Brain microvascular endothelial cell (primary cell): ENCODE measurements around the gene ANKRD53.
A peak's percentile ranks its signal among the peaks of the same experiment; 100 is the strongest.

Experiments used
- DNase-seq: peaks from one replicate; pipeline ENCODE4 v3.0.0-alpha.2; 2020
- H3K27ac ChIP-seq: fragments of 250-450 bp; sonication (Bioruptor Pico); 2 replicates; pipeline ENCODE4 v1.5.1; 2020; ENCODE audit warnings: mild to moderate bottlenecking, moderate library complexity
- H3K27me3 ChIP-seq: fragments of 250-450 bp; sonication (Bioruptor Pico); replicated peaks from 2 replicates; pipeline ENCODE4 v1.5.1; 2020; ENCODE audit warnings: mild to moderate bottlenecking
- H3K36me3 ChIP-seq: fragments of 250-450 bp; sonication (Bioruptor Pico); replicated peaks from 2 replicates; pipeline ENCODE4 v1.5.1; 2020; ENCODE audit warnings: mild to moderate bottlenecking
- H3K4me3 ChIP-seq: 2 replicates; pipeline ENCODE4 v1.5.1; 2011; ENCODE audit warnings: low read depth, mild to moderate bottlenecking, control low read depth, low read length, moderate library complexity
- in situ Hi-C: cut with HindIII; loops from 2 replicates; pipeline ENCODE4 v1.10.0; 2017; ENCODE audit warnings: low sequenced_read_pairs, low pct_ligation_motif_present
- TF ChIP-seq, protein P1 (sequence below): IDR thresholded peaks from 2 replicates; pipeline ENCODE4 v1.5.1; 2011; ENCODE audit warnings: low read depth, mild to moderate bottlenecking, moderate library complexity, low read length, control low read depth, inconsistent platforms; ENCODE audit errors: missing control alignments

Gene ANKRD53

DNA sequence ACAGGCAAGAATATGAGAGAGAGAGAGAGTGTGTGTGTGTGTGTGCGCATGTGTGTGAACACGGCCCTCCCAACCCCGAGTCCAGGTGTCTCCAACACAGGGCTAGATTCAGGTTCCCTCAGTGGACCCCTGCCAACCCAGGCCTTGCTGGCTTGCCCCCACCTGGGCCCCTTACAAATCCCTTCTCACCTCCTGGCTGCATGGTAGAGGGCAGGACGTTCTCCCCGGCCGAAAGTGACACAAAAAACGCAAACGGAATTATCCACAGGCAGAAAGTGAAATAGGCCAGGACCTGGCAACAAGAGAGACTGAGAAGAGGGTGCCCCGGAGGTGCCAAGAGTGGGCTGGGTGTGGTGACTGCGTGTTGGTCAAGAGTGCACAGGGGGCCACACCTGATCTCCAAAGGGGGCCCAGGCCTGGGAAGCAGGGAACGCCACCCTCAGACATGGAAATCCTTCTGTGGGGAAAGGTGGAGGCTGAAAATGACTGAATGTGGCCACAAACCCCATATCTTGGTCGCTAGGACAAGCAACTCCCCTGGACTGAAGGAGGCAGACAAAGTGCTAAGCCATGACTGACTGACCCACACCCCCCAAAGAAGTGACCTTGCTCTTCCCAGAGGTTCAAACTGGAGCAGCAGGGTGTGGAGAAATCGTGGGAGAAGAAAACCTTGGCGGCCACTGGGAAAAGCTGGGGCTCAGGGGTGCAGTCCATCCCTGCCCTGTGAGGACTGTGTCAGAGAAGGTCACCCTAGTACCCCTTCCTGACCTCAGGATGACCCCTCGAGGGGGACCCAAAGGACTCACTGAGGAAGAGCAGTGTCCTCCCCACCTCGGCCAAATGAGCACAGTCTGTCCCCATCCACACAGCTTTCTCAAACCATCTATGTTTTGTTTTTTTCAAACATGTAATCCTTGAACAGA lies 10.6 kb downstream of the ANKRD53 start:
- Histone ChIP-seq H3K27ac (no peak overlapping the region), H3K4me3 (no peak overlapping the region), H3K36me3 (peaks cover 25% of the 10 kb centered on the region), H3K27me3 (no peaks in the 10 kb centered on the region)
- TF ChIP-seq, protein P1, sequence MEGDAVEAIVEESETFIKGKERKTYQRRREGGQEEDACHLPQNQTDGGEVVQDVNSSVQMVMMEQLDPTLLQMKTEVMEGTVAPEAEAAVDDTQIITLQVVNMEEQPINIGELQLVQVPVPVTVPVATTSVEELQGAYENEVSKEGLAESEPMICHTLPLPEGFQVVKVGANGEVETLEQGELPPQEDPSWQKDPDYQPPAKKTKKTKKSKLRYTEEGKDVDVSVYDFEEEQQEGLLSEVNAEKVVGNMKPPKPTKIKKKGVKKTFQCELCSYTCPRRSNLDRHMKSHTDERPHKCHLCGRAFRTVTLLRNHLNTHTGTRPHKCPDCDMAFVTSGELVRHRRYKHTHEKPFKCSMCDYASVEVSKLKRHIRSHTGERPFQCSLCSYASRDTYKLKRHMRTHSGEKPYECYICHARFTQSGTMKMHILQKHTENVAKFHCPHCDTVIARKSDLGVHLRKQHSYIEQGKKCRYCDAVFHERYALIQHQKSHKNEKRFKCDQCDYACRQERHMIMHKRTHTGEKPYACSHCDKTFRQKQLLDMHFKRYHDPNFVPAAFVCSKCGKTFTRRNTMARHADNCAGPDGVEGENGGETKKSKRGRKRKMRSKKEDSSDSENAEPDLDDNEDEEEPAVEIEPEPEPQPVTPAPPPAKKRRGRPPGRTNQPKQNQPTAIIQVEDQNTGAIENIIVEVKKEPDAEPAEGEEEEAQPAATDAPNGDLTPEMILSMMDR = no peak
- no peak for DNase-seq
- in situ Hi-C loops = no loop called here

DNA sequence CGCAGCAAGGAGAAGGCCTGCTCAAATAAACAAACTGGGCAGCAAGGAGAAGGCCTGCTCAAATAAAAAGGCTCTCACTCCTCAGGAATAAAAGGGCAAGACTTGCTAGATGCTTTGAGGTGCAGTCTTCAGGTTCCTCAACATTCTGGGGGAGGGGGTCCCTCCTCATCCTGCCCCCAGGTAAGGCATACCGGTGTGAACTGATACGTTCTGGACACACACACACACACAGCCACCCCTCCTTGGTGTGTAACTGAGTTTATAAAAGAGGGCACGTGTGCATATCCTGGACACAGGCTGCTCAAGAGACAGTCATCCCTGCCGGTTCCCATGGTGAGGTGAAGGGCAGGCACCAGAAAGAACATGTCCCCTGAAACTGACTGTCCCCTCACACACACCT lies 11.8 kb downstream of the ANKRD53 start:
- H3K36me3 ChIP-seq = peaks cover 25% of the 10 kb centered on the region
- no peak for DNase-seq
- no peaks in the 10 kb centered on the region for H3K27me3 ChIP-seq
- no peak overlapping the region for H3K27ac ChIP-seq
- H3K4me3 ChIP-seq = no peak overlapping the region
- TF ChIP-seq, protein P1 = no peak
- in situ Hi-C loops = no loop called here

DNA sequence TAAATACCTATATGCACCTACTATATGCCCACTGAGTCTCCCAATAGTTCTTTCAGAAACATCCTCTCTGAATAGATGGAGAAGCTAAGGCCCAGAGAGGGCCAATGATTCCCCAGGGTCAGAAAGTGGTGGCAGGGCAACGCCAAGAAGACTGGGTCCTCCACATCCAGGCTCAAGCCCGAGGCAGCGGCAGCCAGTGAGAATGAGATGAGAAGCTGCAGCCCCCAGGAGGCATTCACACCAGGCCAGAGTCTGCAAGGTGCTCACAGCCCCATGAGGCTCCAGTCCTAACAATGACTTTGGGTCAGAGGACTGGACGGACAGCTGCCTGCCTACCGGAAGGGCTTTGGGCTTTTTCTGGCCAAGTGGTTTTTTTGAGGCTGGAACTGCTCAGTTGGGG lies 12.7 kb downstream of the ANKRD53 start:
- no peak for DNase-seq
- in situ Hi-C loops = no loop called here
- Histone ChIP-seq H3K27ac (no peak overlapping the region), H3K4me3 (no peak overlapping the region), H3K27me3 (no peaks in the 10 kb centered on the region), H3K36me3 (peaks cover 25% of the 10 kb centered on the region)
- TF ChIP-seq, protein P1 = no peak

DNA sequence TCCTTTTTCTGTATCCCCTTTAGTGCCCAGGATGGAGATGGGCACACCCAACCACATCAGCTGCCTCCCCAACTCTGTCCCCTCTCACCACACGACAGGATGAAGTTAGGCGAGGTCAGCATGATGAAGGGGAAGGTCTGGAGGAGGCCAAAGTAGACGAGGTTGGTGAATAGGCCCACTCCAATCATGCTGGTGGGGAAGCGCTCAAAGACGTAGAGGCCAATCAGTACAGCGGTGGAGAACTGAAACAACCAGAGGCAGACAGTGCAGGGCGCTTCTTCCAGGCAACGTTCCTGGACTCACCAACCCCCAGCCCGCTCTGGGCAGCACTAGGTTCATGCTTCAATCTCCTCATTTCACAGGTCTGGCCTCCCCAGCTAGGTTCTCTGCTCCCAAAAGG lies 13.3 kb downstream of the ANKRD53 start:
- Histone ChIP-seq H3K27me3 (no peaks in the 10 kb centered on the region), H3K27ac (no peak overlapping the region), H3K36me3 (peaks cover 25% of the 10 kb centered on the region), H3K4me3 (no peak overlapping the region)
- in situ Hi-C loops = no loop called here
- TF ChIP-seq, protein P1 = no peak
- no peak for DNase-seq

DNA sequence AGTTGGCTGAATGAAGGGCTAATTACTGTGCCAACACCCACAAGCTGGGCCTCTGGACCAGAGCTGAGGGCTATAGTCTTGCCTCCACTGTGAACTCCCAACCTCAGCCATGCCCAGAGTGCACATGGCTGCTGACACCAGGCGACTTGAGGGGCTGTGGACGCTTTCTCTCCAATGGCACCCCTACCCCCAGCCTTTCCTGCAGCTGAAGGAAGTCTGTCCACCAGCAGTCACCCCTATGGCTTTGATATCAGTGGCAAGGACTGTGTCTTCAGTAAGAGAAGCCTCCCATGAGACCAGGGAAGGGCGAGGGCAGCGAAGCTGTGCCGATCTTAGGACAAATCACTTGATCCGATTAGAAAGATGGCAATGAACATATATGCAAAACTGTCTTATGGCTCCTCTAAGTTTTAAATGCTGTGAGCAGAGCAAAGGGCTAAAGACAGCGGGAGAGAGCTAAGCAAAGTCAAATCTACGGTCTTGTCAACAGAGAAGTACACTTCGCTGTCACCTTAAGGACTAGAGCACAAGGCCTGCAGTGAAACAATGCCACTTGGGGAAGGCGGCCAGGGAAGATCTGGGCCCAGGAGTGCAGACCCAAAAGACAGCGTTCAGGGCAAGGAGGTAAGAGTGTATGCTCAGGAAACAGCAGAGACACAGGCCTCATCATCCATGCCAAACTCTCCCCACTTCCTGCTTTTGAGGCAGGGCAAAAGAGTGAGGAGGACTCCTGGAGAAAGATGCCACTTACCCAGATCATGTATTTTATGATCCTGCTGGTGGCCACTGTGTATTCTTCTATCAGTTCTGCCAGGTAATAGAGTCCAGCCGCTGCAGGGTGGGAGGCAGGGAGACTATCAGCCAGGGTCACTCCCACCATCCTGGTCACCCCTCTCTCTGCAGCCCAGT lies 14.8 kb downstream of the ANKRD53 start:
- DNase-seq = no peak
- Histone ChIP-seq H3K4me3 (peak overlapping the region; percentile 82), H3K27me3 (no peaks in the 10 kb centered on the region), H3K36me3 (peaks cover 12% of the 10 kb centered on the region), H3K27ac (no peak overlapping the region)
- TF ChIP-seq, protein P1 = no peak
- in situ Hi-C loops = no loop called here
